Midbrain (tissue), 1 donor: ENCODE data around the gene OR2L2.
"Not testable (repeated sequence)": the region's sequence is repeated elsewhere in the genome, so short reads cannot be mapped to it uniquely, and the experiment has no call there.

Experiments used
- DNase-seq: peaks from one replicate; lab custom pipeline; 2025; lab: John Stamatoyannopoulos, UW

OR2L2 gene, protein sequence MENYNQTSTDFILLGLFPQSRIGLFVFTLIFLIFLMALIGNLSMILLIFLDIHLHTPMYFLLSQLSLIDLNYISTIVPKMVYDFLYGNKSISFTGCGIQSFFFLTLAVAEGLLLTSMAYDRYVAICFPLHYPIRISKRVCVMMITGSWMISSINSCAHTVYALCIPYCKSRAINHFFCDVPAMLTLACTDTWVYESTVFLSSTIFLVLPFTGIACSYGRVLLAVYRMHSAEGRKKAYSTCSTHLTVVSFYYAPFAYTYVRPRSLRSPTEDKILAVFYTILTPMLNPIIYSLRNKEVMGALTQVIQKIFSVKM

DNA sequence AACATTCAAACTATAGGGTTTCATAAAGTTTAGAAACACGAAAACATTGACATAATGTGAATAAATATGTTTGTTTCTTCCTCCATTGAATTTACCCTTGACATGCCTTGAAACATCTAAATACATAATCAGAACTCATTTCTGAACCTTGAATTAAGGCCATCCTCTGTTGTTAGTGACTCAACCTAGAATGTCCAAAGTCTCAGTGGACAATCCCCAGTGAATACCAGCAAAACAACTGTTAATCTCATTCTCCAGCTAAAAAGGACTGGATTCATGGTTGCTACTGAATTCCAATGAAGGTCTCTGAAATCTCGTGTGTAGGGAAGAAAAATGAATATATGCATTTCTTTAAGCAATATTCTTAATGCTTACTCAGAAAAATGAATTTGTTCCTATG is at the start of gene OR2L2:
Gene OR2L2, plus strand, starts transcription at position 301 of the 400 bp plus-strand sequence. CDS start 8,198 bp downstream, outside the sequence.
- DNase-seq: no peak

DNA sequence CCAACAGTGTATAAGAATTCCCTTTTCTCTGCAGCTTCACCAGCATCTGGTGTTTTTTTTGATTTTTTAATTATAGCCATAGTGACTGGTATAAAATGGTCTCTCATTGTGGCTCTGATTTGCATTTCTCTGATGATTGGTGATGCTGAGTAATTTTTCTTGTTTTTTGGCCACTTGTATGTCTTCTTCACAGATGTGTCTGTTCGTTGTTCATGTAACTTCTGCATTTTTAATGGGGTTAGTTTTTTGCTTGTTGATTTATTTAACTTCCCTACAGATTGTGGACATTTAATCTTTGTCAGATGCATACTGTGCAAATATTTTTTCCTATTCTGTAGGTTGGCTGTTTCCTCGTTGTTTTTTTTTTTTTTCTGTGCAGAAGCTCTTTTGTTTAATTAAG is 36.9 kb upstream of the OR2L2 start:
- DNase-seq: no peak

DNA sequence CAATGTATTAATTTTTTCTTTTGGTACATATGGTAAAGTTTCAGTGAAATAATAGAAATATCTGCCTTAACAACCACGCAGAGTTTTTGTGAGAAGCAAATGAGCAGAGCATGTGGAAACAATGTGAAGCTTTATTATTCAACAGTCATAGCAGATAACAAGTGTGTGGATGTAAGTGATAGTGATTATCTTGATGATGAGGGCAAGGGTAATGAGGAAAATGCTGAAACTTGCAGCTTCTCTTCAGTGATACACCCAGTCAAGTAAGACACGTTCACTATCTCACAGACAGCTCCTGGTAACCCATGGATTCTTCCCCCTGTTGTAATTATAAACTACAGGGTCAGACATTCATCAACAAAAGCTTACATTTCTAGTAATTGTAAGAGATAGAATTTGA is 31.1 kb upstream of the OR2L2 start:
- no peak for DNase-seq

DNA sequence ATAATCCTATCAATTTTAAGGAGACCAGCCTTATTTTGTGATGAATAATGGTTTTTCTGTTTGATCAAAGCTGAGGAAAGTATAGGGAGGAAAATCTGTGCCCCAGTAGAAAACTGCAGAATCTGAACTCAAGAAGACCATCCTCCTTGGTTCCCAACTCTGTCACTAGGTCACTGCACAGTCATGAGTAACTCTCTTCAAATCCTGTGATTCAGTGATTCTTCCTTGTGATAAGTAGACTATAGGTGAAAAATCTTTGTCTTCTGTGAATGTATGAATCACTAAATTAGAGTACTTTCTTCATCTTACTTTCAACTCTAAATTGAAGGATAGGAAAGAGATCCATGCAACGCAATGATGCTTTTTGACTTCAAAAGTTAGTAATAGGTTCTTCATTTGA is 29.7 kb upstream of the OR2L2 start:
- no peak for DNase-seq

DNA sequence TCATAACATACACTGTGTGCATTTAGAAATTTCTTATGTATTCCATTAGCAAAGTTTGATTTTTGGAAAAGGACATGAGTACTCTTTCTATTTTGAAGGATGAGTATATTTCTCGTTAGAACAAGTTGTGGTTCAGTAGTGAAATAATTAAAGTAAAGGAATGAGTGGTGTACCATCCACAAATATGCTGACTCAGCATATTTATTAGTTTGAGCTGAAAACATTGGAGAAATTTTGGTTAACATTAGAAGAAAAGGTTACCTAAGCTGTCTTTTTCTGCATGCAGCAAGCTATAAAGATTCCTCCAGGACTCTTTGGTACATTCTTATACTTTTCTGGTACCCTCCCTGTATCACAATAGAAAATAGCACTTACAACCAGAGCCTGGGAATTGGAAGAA is 22.1 kb upstream of the OR2L2 start:
- DNase-seq: no peak

DNA sequence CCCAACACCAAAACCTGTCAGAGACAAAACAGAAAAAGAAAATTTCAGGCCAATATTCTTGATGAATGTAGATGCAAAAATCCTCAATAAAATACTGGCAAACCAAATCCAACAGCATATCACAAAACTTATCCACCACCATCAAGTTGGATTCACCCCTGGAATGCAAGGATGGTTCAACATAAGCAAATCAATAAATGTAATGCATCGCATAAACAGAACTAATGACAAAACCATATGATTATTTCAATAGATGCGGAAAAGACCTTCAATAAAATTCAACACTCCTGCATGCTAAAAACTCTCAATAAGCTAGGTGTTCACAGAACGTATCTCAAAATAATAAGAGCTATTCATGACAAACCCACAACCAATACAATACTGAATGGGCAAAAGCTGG is 20.2 kb upstream of the OR2L2 start:
- DNase-seq: no peak

DNA sequence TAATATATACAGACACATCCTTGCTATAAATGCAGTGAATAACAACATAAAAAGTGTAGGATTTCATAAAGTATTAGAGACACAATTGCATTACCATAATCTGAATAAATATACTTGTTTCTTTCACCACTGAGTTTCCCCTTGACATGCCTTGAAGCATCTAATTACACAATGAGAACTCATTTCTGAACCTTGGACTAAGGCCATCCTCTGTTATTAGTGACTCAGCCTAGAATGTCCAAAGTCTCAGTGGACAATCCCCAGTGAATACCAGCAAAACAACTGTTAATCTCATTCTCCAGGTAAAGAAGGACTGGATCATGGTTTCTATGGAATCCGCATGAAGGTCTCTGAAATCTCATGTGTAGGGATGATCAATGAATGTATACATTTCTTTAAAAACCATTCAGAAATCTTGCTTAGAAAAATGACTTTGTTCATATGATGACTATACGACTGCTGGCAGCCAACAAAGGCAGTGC is 16.6 kb upstream of the OR2L2 start, which contains the start of gene OR2L5:
Gene OR2L5, plus strand, starts transcription at position 432 of the 482 bp plus-strand sequence. CDS start 8,288 bp downstream, outside the sequence.
- DNase-seq: peak; percentile 12

DNA sequence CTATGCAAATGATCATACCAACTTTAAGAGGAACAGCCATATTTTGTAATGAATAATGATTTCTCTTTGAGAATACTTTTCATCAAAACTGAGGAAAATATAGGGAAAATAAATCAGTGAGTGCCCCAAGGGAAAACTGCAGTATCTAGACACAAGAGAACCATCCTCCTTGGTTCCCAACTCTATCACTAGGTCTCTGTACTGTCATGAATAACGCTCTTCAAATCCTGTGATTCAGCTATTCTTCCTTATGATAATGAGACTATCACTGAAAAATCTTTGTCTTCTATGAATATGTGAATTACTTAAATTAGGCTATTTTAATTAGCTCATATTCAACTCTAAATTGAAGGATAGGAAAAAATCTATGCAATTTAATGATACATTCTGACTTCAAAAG is 14.1 kb upstream of the OR2L2 start:
- peak; percentile 40 for DNase-seq

DNA sequence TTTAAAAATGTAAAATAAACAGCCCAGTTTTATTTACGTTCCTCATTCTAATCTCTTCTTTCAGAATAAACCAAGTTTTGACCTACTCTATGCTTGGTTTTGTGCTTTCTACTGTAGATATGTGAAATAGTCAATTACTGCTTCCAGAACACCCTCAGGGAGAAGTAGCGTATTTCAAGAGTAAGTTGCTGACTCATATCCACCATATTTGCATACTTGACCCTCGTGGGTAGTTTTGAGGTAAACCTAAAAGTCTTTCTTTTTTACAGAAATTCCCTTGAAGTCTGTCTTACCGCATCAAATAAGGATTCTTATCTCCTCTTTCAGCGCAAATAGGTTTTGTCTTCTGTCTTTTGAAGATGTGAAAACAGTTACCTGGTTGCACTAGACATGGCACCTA is 15.3 kb downstream of the OR2L2 start:
- DNase-seq: no peak

DNA sequence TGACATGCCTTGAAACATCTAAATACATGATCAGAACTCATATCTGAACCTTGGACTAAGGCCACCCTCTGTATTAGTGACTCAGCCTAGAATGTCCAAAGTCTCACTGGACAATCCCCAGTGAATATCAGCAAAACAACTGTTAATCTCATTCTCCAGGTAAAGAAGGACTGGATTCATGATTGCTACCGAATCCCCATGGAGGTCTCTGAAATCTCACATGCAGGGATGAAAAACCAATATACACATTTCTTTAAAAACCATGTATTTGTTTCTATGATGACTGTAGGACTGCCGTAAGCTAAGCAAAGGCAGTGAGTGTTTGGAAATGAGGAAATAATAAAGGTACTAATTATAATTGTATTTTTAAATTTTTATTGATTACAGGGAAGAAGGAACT is 16.7 kb downstream of the OR2L2 start, which contains the start of gene OR2L3:
Gene OR2L3, plus strand, starts transcription at position 301 of the 400 bp plus-strand sequence. CDS start 13,846 bp downstream, outside the sequence.
- no peak for DNase-seq

DNA sequence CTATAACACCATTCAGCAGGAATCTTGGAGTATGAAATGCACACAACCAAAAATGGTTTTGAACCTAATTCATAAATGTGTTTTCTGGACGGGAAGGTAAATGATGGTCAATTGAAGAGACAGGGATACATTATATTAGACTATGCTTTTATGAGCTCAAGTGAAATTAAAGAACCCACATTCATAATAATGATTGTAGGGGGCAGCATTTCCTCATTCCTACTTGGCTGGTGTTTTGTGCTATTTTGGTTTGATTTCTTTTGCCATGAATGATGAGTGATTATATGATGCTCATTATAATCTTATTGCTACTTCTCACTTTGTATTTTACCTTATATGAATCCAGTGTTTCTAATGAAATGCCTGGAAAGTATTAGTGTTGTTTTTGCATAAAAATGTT is 17.1 kb downstream of the OR2L2 start:
- DNase-seq: no peak

DNA sequence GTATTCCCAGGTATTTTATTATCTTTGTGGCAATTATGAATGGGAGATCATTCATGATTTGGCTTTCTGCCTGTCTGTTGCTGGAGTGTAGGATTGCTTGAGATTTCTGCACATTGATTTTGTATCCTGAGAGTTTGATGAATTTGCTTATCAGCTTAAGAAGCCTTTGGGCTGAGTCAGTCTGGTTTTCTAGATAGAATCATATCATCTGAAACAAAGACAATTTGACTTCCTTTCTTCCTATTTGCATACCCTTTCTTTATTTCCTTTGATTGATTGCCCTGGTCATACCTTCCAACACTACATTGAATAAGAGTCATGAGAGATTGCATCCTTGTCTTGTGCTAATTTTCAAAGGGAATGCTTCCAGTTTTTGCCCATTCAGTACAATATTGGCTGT is 24.8 kb downstream of the OR2L2 start:
- no peak for DNase-seq

DNA sequence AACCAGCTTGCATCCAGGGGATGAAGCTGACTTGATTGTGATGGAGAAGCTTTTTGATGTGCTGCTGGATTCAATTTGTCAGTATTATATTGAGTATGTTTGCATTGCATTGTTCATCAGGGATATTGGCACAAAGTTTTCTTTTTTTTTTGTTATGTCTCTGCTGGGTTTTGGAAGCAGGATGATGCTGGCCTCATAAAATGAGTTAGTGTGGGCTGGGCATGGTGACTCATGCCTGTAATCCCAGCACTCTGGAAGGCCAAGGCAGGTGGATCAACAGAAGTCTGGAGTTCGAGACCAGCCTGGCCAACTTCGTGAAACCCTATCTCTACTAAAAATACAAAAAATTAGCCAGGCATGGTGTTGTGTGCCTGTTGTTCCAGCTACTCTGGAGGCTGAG is 25.4 kb downstream of the OR2L2 start:
- no peak for DNase-seq

DNA sequence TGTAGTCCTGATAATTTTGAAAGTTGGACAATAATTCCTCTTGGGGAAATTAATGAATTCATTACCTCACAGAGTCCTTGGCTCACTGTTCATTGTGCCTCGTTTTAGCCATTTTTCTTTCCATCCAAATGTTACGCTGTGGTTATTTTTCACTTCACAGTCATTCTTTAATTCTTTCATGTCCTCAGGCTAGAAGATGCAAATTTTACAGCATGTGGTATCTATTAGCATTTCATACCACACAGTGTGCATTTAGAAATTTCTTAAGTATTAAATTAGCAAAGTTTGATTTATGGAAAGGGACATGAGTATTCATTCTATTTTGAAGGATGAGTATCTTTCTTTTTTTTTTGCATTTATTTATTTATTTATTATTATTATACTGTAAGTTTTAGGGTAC is 35.2 kb downstream of the OR2L2 start:
- no peak for DNase-seq

DNA sequence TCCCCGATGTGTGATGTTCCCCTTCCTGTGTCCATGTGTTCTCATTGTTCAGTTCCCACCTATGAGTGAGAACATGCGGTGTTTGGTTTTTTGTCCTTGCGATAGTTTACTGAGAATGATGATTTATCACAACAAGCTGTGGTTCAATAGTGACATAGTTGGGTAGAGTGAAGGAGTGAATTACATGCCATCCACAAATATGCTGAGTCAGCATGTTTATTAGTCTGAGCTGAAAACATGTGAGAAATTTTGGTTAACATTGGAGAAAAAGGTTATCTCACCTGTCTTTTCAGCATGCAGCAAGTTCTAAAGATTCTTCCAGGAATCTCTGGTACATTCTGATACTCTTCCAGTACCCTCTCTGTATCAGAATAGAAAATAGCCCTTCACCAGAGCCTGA is 35.7 kb downstream of the OR2L2 start:
- no peak for DNase-seq

DNA sequence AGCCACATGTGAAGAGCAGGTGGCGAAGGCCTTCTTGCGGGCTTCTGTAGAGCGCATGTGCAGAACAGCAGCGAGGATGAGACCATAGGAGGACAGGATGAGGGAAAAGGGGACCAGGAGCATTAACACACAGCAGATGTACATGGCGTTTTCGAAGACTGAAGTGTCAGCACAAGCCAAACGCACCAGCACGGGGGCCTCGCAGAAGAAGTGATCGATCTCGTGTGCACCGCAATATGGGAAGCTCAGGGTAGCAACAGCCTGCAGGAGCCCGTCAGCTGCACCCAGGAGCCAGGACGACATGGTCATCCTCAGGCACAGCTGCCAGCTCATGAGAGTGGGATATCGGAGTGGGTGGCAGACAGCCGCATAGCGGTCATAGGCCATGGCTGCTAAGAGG is 54.0 kb downstream of the OR2L2 start:
- not testable (repeated sequence) for DNase-seq
